AG04450 (cell line): ENCODE results near the gene DNM1. TPM values are rescaled to one million over a fixed set of nuclear protein-coding genes. Genes with fewer than 3 reads are reported as not detected.

Source experiments
- CTCF ChIA-PET: fragments of 300-600, 350-600 bp; formaldehyde crosslinking; extraction: SDS; loops from one replicate; lab custom pipeline; 2022; ENCODE audit warnings: antibody characterized with exemption, inconsistent platforms; lab: Charles Lee
- POLR2A ChIA-PET: fragments of 350-600 bp; formaldehyde crosslinking; extraction: SDS; loops from one replicate; lab custom pipeline; 2021; ENCODE audit warnings: antibody characterized with exemption, inconsistent platforms; lab: Yijun Ruan, JAX
- DNase-seq: peaks from one replicate; pipeline ENCODE4 v3.0.0-alpha.2; 2011; ENCODE audit warnings: low read depth, low spot score
- H3K27ac ChIP-seq: one replicate; pipeline ENCODE4 v1.5.1; 2012; ENCODE audit warnings: low read depth, low read length, control low read depth
- H3K27me3 ChIP-seq: one replicate; pipeline ENCODE4 v1.6.0; 2012; ENCODE audit warnings: low read length; ENCODE audit not compliant: control insufficient read depth, insufficient read depth
- H3K4me3 ChIP-seq: 2 replicates; pipeline ENCODE4 v1.5.1; 2011; ENCODE audit warnings: mild to moderate bottlenecking, low read depth, low read length, control low read depth
- H3K9me3 ChIP-seq: 2 replicates; pipeline ENCODE4 v1.5.1; 2012; ENCODE audit warnings: low read length; ENCODE audit not compliant: control insufficient read depth, insufficient read depth
- CTCF ChIP-seq: IDR thresholded peaks from 2 replicates; pipeline ENCODE4 v1.5.1; 2011; ENCODE audit warnings: low read depth, low read length, control low read depth, inconsistent platforms
- polyA minus RNA-seq: library from RNA; depleted of rRNA, polyadenylated mRNA; stranded (reverse); fragments of >200 nt; gene quantifications from 2 replicates; pipeline ENCODE4 v1.2.3, GENCODE V29; 2011; rRNA and poly(A)+ RNA removed
- polyA plus RNA-seq: library from polyadenylated mRNA; depleted of rRNA; stranded (reverse); fragments of >200 nt; gene quantifications from 2 replicates; pipeline ENCODE4 v1.2.3, GENCODE V29; 2011; rRNA removed

The DNM1 gene
- polyA plus RNA-seq (12.0 and 17.4 TPM in 2 replicates), polyA minus RNA-seq (45.9 and 62.9 TPM in 2 replicates)

GRCh38 chr9:128203024-128203706, at the start of gene DNM1:
DNM1 (plus strand) TSS chr9:128203379; CDS start chr9:128203471, 92 bp downstream.
- ChIA-PET CTCF (interaction anchor here (0.7 to 1.1 kb wide), 4 partner anchors 10 to 59 kb away, joined by 3 to 7 read pairs (median 4); no protein-coding TSS in a partner anchor), POLR2A (interaction anchor here (0.6 to 1.0 kb wide), 3 partner anchors 10 to 42 kb away, joined by 3 to 6 read pairs (median 5); no protein-coding TSS in a partner anchor)
- no peaks in the 10 kb centered on the region for H3K9me3 ChIP-seq
- peak; percentile 58 for TF ChIP-seq CTCF
- H3K27ac ChIP-seq, result peak within 1 kb of the TSS; percentile 39
- peak within 1 kb of the TSS; percentile 80 for H3K4me3 ChIP-seq
- DNase-seq, result no peak
- no peaks in the 10 kb centered on the region for H3K27me3 ChIP-seq

- no peak for TF ChIP-seq CTCF
- no peak overlapping the region for H3K4me3 ChIP-seq
- no peak overlapping the region for H3K27ac ChIP-seq
- peaks cover 5% of the 10 kb centered on the region for H3K27me3 ChIP-seq
- ChIA-PET POLR2A (no interaction called here), CTCF (interaction anchor here (1.2 kb wide), 1 partner anchor 36 kb away, joined by 10 read pairs; no protein-coding TSS in a partner anchor)
- DNase-seq, result no peak
- no peaks in the 10 kb centered on the region for H3K9me3 ChIP-seq
Observed at GRCh38 chr9:128153947-128154695, 49.1 kb upstream of the DNM1 start.

GRCh38 chr9:128155736-128156500, 47.3 kb upstream of the DNM1 start:
- no peaks in the 10 kb centered on the region; the same call in 1 of the 2 replicates for H3K9me3 ChIP-seq
- no peak for TF ChIP-seq CTCF
- POLR2A ChIA-PET, result no interaction called here
- CTCF ChIA-PET, result no interaction called here
- no peak for DNase-seq
- H3K4me3 ChIP-seq, result no peak overlapping the region
- H3K27ac ChIP-seq, result no peak overlapping the region
- H3K27me3 ChIP-seq, result peaks cover 5% of the 10 kb centered on the region

GRCh38 chr9:128159522-128159783, 43.7 kb upstream of the DNM1 start:
- DNase-seq, result no peak
- no peak for TF ChIP-seq CTCF
- Histone ChIP-seq H3K27me3 (peaks cover 5% of the 10 kb centered on the region), H3K9me3 (no peaks in the 10 kb centered on the region; the same call in 1 of the 2 replicates), H3K4me3 (peak overlapping the region; percentile 64), H3K27ac (no peak overlapping the region)
- POLR2A ChIA-PET, result interaction anchor here (0.6 to 1.4 kb wide), 6 partner anchors 9 to 261 kb away, joined by 3 read pairs; no protein-coding TSS in a partner anchor
- CTCF ChIA-PET, result interaction anchor here (1.0 to 1.1 kb wide), 2 partner anchors 31 to 42 kb away, joined by 4 read pairs; no protein-coding TSS in a partner anchor
